HG03103 (cell line): ENCODE results near the gene THRSP.
"Not testable (repeated sequence)": the region's sequence is repeated elsewhere in the genome, so short reads cannot be mapped to it uniquely, and the experiment has no call there.

Experiments used
- ATAC-seq: cut with Tn5 transposase; IDR thresholded peaks from one replicate; pipeline ENCODE4 v1.9.1; 2021; ENCODE audit warnings: low read depth; ENCODE audit not compliant: unreplicated experiment

The THRSP gene

GRCh38 chr11:78062671-78063070 lies 990 bp upstream of the THRSP start:
- no peak for ATAC-seq

- no peak for ATAC-seq
Observed at GRCh38 chr11:78065203-78065602, 1.5 kb downstream of the THRSP start.

DNA sequence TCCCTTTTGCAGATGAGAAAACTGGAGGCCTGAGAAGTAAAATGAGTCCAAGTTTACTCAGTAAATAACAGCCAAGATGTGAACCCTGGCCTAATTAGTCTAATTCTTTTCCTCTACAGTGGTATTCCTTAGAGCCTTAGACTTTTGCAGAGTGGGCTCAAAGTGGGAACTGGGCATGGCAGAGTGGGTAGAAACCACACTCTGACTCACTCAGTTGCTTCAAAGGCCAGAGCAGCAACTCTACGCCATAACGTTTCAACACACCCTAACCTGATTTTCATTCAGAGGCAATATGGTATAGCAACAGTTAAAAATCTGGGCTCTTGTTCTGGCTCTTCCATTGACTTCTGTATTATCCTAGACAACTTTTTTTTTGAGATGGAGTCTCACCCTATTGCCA lies 2.8 kb downstream of the THRSP start:
- ATAC-seq, result no peak

DNA sequence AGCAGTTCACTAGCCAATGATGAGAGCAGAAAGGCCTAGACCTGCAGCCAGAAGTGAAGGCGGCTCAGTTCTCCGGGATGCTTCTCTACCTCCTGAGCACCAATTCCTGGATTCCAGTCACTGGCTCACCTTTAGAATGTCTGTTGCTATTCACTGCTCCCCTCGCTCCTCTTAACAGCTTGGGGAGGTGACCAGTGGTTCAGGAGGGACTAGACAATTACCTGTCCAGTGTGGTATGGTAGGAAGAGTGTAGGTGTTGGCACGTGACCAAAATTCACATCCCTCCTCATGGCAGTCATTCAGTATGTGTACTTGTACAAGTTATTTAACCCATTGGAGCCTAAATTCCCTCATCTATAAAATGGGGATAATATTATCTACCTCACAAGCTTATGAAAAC lies 4.0 kb downstream of the THRSP start:
- no peak for ATAC-seq

DNA sequence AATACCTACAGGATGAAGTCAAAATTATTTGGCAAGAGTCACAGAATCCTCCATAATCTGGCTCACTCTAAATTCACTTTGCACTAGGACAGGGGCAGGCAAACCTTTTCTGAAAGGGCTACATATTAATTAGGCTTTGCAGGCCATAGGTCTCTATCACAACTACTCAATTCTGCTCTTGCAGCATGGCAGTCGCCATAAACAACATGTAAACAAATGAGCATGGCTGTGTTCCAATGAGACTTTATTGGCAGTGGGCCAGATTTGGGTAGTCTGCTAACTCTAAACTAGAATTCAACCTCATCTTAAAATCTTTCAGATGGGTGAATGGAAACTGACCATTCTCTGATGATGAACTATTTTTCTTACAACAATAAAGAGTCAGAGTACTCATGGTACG lies 5.8 kb downstream of the THRSP start:
- ATAC-seq, result no peak

GRCh38 chr11:78070621-78071020 lies 7.0 kb downstream of the THRSP start:
- no peak for ATAC-seq

- ATAC-seq, result no peak
Observed at GRCh38 chr11:78071717-78072116, 8.1 kb downstream of the THRSP start.

- no peak for ATAC-seq
Observed at GRCh38 chr11:78072455-78072854, 8.8 kb downstream of the THRSP start.

DNA sequence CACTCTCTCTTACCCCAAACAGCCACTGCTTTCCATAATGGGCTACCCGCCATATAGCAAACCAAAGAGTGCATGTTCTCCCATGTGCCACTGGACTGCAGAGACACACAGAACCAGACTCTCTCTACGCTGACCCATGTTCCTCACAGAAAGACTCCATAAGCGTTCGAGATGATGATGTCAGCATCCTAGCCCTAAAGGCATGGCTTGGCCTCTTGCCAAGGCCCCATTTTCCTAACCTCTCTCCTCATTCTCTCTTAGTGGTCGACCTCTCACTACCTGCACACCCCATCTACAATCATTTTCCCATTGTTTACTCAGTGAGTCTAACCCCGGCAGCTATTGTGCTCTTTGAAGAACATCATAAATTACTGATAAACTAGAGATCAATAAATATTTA lies 11.1 kb downstream of the THRSP start:
- ATAC-seq, result no peak

DNA sequence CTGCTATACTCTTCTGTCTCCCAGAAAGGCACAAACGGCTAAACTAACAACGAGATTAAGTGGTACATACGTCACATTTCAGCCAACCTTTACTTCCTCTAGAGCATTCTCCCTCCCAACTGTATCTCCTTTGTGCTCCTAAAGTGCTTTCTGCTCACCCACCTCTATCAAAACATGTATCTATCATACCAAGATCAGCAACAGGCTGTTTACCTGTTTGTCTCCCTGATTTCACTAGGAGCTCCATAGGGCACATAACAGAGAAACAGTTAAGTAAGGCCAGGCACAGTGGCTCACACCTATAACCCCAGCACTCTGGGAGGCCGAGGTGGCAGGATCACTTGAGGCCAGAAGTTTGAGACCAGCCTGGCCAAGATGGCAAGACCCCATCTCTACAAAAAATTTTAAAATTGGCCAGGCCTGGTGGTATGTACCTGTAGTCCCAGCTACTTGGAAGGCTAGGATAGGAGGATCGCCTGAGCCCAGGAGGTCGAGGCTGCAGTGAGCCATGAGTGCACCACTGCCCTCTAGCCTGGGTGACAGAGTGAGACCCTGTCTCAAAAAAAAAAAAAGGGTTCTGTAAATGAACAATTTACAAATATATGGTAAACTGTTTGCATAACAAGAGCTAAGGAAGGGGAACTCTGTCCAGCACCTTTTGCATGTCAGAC lies 13.2 kb downstream of the THRSP start:
- no peak for ATAC-seq

DNA sequence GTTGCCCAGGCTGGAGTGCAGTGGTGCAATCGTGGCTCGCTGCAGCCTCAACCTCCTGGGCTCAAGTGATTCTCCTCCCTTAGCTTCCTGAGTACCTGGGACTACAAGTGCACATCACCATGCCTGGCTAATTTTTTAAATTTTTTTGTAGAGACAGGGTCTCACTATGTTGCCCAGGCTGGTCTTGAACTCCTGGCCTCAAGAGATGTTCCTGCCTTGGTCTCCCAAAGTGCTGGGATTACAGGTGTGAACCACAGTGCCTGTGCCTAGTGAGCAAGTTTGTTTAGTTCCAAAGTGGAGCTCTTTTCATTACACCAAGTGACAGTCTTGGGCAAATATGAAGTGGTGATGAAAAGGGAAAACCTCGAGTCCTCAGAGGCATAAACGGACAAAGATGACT lies 13.9 kb downstream of the THRSP start:
- not testable (repeated sequence) for ATAC-seq

DNA sequence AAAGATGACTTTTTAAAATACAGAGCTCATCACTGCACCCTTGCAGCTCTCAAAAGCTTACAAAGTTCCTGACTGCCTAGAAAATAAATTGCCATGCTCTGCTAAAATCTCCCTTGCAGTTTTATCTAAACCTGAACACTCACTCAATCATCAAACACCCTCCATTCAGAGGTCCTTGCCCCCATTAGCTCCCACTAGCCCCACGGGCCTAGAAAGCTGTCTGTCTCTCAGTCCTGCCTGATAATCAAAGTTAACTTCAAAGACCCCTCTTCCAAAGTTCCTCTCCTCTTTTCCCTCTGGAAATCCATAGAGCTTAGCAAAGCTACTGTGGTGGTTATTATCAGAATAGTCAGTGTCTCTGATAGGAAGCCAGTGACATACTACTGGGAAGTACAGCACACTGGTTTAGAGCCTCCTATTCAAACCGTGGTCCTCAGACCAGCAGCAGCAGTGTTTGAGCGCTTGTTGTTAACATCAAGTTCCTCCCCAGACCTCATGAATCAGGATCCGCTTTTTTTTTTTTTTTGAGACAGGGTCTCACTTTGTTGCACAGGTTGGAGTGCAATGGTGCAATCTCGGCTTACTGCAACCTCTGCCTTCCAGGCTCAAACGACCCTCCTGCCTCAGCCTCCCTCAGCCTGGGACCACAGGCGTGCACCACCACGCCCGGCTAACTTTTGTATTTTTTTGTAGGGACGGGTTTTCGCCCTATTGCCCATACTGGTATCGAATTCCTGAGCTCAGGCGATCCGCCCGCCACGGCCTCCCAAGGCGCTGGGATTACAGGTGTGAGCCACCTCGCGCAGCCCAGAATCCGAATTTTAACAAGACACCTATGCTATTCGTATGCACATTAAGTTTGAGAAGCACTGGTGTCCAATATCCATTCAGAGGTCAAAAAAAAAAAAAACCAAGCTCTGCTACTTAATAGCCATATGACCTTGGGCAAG lies 14.8 kb downstream of the THRSP start:
- no peak for ATAC-seq

GRCh38 chr11:78079232-78080083 lies 15.8 kb downstream of the THRSP start, which contains the start of gene NDUFC2:
Gene NDUFC2 (minus strand): TSS chr11:78079862. CDS start chr11:78079744, 118 bp downstream.
- ATAC-seq, result peak; percentile 67

- no peak for ATAC-seq
Observed at GRCh38 chr11:78080084-78080817, 16.6 kb downstream of the THRSP start.

DNA sequence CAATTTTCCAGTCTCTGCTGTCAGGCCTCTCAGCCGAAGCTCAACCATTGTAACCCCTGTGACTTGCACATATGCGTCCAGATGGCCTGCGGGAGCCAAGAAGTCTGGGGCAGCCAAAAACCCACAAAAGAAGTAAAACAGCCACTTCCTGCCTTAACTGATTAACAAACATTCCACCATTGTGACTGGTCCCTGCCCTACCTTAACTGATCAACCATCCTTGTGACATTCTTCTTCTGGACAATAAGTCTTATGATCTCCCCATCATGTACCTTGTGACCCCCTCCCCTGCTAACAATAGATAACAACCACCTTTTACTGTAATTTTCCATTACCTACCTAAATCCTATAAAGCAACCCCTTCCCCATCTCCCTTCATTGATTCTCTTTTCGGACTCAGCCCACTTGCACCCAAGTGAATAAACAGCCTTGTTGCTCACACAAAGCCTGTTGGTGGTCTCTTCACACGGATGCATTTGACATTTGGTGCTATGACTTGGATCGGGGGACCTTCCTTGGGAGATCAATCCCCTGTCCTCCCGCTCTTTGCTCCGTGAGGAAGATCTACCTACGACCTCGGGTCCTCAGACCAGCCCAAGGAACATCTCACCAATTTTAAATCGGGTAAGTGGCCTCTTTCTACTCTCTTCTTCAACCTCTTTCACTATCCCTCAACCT lies 17.3 kb downstream of the THRSP start:
- ATAC-seq, result no peak

GRCh38 chr11:78081583-78081982 lies 17.9 kb downstream of the THRSP start:
- ATAC-seq, result no peak

DNA sequence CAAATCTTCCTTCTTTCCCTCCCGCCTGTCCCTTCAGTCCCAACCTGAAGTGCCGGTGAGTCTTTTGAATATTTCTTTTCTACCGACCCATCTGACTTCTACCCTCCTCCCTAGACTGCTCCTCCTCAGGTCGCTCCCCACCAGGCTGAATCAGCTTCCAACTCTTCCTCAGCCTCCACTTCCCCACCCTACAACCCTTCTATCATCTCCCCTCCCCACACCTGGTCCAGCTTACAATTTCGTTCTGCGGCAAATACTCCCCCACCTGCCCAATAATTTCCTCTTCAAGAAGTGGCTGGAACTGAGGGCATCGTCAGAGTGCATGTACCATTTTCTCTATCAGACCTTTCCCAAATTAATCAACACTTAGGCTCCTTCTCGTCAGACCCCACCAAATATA lies 18.5 kb downstream of the THRSP start:
- no peak for ATAC-seq

DNA sequence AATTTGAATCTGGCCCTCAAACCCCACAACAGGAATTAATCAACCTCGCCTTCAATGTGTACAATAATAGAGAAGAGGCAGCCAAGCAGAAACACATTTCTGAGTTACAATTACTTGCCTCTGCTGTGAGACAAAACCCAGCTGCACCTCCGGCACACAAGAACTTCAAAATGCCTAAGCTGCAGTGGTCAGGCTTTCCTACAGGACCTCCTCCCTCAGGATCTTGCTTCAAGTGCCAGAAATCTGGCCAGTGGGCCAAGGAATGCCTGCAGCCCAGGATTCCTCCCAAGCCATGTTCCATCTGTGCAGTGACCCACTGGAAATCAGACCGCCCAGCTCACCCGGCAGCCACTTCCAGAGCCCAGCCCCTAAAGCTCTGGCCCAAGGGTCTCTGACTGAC lies 19.4 kb downstream of the THRSP start:
- no peak for ATAC-seq

DNA sequence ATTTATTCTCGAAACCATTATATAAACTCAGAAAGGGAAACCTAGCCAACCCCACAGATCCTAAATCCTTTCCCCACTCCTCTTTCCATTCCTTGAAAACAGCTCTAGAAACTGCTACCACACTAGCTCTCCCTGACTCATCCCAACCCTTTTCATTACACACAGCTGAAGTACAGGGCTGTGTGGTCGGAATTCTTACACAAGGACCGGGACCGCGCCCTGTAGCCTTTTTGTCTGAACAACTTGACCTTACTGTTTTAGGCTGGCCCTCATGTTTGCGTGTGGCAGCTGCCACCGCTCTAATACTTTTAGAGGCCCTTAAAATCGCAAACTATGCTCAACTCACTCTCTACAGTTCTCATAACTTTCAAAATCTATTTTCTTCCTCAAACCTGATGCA lies 20.8 kb downstream of the THRSP start:
- not testable (repeated sequence) for ATAC-seq

DNA sequence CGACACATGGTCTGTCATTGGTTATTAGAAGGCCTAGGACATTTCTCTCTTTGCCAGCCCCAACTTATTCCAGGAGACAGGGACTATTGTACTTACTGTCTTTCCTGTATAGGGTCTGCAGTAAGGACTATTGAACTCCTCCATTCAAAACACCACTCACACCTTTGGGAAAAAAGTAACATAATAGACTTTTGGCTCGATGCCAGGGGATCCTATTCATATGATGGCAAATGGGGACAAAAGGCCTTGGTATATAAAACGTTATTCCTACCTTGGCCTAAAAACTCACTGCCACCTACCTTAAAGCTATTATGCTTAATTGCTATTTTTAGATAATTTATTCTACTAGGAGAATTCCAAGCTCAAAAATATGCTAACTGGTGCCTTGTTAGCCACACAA lies 22.3 kb downstream of the THRSP start:
- ATAC-seq, result no peak
